Measurements from ENCODE around the gene PLPPR3.

DNA sequence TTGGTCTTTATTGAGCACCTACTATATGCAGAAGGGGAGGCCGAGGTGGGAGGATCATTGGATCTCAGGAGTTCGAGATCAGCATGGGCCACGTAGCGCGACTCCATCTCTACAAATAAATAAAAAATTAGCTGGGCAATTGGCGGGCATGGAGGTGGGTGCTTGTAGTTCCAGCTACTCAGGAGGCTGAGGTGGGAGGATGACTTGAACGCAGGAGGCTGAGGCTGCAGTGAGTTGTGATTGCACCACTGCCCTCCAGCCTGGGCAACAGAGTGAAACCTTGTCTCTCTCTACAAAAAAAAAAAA is 41.5 kb upstream of the PLPPR3 start:
- TF ChIP-seq, protein P1, sequence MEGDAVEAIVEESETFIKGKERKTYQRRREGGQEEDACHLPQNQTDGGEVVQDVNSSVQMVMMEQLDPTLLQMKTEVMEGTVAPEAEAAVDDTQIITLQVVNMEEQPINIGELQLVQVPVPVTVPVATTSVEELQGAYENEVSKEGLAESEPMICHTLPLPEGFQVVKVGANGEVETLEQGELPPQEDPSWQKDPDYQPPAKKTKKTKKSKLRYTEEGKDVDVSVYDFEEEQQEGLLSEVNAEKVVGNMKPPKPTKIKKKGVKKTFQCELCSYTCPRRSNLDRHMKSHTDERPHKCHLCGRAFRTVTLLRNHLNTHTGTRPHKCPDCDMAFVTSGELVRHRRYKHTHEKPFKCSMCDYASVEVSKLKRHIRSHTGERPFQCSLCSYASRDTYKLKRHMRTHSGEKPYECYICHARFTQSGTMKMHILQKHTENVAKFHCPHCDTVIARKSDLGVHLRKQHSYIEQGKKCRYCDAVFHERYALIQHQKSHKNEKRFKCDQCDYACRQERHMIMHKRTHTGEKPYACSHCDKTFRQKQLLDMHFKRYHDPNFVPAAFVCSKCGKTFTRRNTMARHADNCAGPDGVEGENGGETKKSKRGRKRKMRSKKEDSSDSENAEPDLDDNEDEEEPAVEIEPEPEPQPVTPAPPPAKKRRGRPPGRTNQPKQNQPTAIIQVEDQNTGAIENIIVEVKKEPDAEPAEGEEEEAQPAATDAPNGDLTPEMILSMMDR (IDR thresholded peaks at IDR 0.05; ENCODE audit: borderline replicate concordance, extremely low read depth, low read length, poor library complexity, severe bottlenecking): no peak
- TF ChIP-seq EZH2 (IDR thresholded peaks at IDR 0.05; ENCODE audit: borderline replicate concordance, low read depth, low read length, severe bottlenecking): no peak
